ENCODE data around the gene NHLRC1. TPM values are rescaled to one million over a fixed set of nuclear protein-coding genes. Genes with fewer than 3 reads are reported as not detected.

Gene NHLRC1
- total and polyA plus RNA-seq, 2 of the 8 experiments (the other 6 are each of a cell fraction or from before 2014, with no cell fraction given), result 0.57 to 0.58 TPM

GRCh38 chr6:18070486-18070885 is 52.0 kb downstream of the NHLRC1 start:
- no peak overlapping the region for H2AFZ ChIP-seq (ENCODE audit: low read length)
- H3K4me1 ChIP-seq (replicated peaks in 1 of 4; ENCODE audit: control insufficient read depth in 3 of 4, insufficient read depth in 4 of 4, low read length in 3 of 4), result no peaks in the 10 kb centered on the region
- no peak overlapping the region for H3K4me2 ChIP-seq (ENCODE audit: insufficient read depth in 1 of 2, low read depth in 2 of 2, low read length in 2 of 2)
- WGBS, 2 experiments (ENCODE audit: extremely low coverage in 1 of 2, insufficient coverage in 1 of 2, insufficient read length in 1 of 2, insufficient replicate concordance in 2 of 2, low coverage in 1 of 2, low lambda C conversion rate in 2 of 2, missing lambda C conversion rate in 1 of 2), result 92% methylated on average over 9 of the region's 9 CpGs; no CpG with 5 or more reads in 1 of the 2 experiments
- POLR2A ChIA-PET (ENCODE audit: partially characterized antibody), result interaction anchor here (0.6 kb wide), 1 partner anchor 162 kb away, joined by 3 read pairs; no protein-coding TSS in a partner anchor
- H3K56ac ChIP-seq (replicated peaks; ENCODE audit: insufficient read length, low read depth, low read length), result no peak overlapping the region
- no peak overlapping the region for H4K91ac ChIP-seq (replicated peaks; ENCODE audit: insufficient read length, low read length)
- H2BK20ac ChIP-seq (ENCODE audit: low read length), result no peak overlapping the region
- no peak overlapping the region for H3K4ac ChIP-seq (replicated peaks; ENCODE audit: insufficient read length, low read depth, low read length)
- H3K27ac ChIP-seq (ENCODE audit: low read depth, low read length), result no peak overlapping the region
- H3K18ac ChIP-seq (ENCODE audit: extremely low read depth, low read length), result no peak overlapping the region
- H3K14ac ChIP-seq (ENCODE audit: insufficient read length), result no peak overlapping the region
- H4K8ac ChIP-seq (ENCODE audit: extremely low read depth, insufficient read depth, low read length), result no peak overlapping the region
- no peaks in the 10 kb centered on the region for H3K79me1 ChIP-seq (ENCODE audit: low read depth, low read length)
- H2BK12ac ChIP-seq (ENCODE audit: low read depth, low read length), result no peak overlapping the region
- no peak overlapping the region for H2AK5ac ChIP-seq (ENCODE audit: low read depth, low read length)
- no peak overlapping the region for H2BK5ac ChIP-seq (ENCODE audit: low read depth, low read length)
- no peak overlapping the region for H2BK120ac ChIP-seq (replicated peaks; ENCODE audit: low read depth, low read length)
- H3K9me3 ChIP-seq (ENCODE audit: insufficient read depth in 2 of 2, low read depth in 1 of 2, low read length in 1 of 2), result peaks cover 0 to 3% of the 10 kb centered on the region in 2 experiments; a peak in 1 of 4 replicates
- H4K20me1 ChIP-seq (replicated peaks in 1 of 2; ENCODE audit: control insufficient read depth in 1 of 2, insufficient read depth in 2 of 2, low read length in 2 of 2), result no peaks in the 10 kb centered on the region
- no peak overlapping the region for H3K4me3 ChIP-seq (ENCODE audit: extremely low read depth in 1 of 4, insufficient read depth in 2 of 4, low read depth in 3 of 4, low read length in 4 of 4)
- H3K9ac ChIP-seq (replicated peaks in 1 of 4; ENCODE audit: extremely low read depth in 1 of 4, low read depth in 3 of 4, low read length in 3 of 4), result no peak overlapping the region
- DNase-seq (ENCODE audit: low read depth in 1 of 2, low spot score in 2 of 2), result no peak
- H3K36me3 ChIP-seq (ENCODE audit: control insufficient read depth in 2 of 4, insufficient read depth in 4 of 4, low read length in 3 of 4), result no peaks in the 10 kb centered on the region
- no peaks in the 10 kb centered on the region for H3K27me3 ChIP-seq (replicated peaks in 1 of 4; ENCODE audit: control insufficient read depth in 3 of 4, extremely low read depth in 1 of 4, insufficient read depth in 3 of 4, low read length in 3 of 4)
- no peak overlapping the region for H3K23ac ChIP-seq (ENCODE audit: insufficient read length)
- no peaks in the 10 kb centered on the region for H3K23me2 ChIP-seq (ENCODE audit: low read depth, low read length)
- H4K5ac ChIP-seq (ENCODE audit: insufficient read length, low read depth, low read length), result no peak overlapping the region
- FAIRE-seq, result no peak
- no peak overlapping the region for H2BK15ac ChIP-seq (ENCODE audit: low read length)
- H3K79me2 ChIP-seq (ENCODE audit: control insufficient read depth in 1 of 2, insufficient read depth in 2 of 2, low read length in 2 of 2), result no peaks in the 10 kb centered on the region
- CTCF ChIA-PET (ENCODE audit: partially characterized antibody), result interaction anchor here (0.6 kb wide), 1 partner anchor 237 kb away, joined by 3 read pairs; no protein-coding TSS in a partner anchor
- TF ChIP-seq KDM5A (IDR thresholded peaks at IDR 0.05; ENCODE audit: low read length) (no peak), ATF2 (IDR thresholded peaks at IDR 0.05; ENCODE audit: low read length) (no peak), SP2 (IDR thresholded peaks at IDR 0.05; ENCODE audit: low read length) (no peak), SP1 (IDR thresholded peaks at IDR 0.05; ENCODE audit: low read depth, low read length) (no peak), SAP30 (IDR thresholded peaks at IDR 0.05; ENCODE audit: insufficient read depth, insufficient replicate concordance, low read length) (no peak)
